Brain pericyte (primary cell): ENCODE results near the gene PIF1.
"Not testable (repeated sequence)": the region's sequence is repeated elsewhere in the genome, so short reads cannot be mapped to it uniquely, and the experiment has no call there.

ENCODE experiments used
- DNase-seq: peaks from one replicate; pipeline ENCODE4 v3.0.0-alpha.2; 2012; ENCODE audit warnings: low read depth, low spot score

The PIF1 gene

GRCh38 chr15:64847876-64848716 lies 22.6 kb upstream of the PIF1 start:
- no peak for DNase-seq

GRCh38 chr15:64847448-64847847 lies 22.0 kb upstream of the PIF1 start:
- no peak for DNase-seq

- no peak for DNase-seq
Measured at GRCh38 chr15:64847016-64847415, 21.6 kb upstream of the PIF1 start.

DNA sequence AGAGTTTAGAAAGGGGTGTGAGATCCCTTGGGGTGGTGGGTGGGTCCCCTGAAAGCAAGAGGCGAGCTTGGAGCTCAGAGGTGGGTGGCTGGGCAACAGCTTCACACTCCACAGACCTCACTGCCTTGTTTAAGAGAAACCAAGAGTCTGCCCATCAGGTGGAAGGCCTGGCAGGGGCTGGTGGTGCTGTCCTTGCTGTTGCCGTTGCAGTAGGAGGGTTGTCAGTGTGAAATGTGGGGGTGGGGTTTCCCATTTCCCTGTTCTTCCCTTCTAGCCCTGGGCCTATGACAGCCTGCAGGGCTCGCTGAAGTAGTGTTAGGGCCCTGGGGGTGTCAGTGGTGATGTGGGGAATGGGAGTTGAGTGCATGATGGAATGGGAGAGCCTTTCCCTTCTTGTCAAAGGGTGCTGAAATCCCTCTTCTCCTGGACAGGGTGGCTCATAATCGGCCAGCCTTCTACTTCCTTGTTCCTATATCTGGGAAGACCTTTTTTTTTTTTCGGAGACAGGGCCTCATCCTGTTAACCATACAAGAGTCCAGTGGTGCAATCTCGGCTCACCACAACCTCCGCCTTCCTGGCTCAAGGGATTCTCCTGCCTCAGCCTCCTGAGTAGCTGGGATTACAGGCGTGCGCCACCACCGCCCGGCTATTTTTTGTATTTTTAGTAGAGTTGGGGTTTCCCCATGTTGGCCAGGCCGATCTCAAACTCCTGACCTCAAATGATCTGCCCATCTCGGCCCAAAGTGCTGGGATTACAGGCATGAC lies 20.6 kb upstream of the PIF1 start:
- no peak for DNase-seq

DNA sequence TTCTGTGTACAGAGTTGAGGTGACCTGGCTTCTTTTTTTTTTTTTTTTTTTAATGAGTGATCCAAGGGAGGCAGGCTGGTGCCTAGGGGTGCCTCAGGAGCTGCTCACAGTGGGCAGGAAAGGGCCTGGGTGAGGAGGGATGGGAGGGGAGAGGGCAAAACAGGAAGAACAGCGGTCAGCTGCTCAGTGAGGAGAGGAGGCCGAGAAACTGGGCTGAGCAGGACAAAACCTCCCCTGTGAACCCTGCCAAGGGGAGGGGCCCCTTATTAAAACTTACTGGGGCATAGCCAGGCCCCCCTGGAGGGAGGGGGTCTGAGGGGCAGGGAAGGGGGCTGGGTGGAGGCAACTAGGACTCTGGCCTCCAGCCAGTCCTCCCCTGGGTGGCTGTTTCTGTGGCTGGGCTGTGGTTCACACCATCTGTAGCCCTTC lies 19.8 kb upstream of the PIF1 start:
- no peak for DNase-seq

- no peak for DNase-seq
Measured at GRCh38 chr15:64844576-64845145, 19.2 kb upstream of the PIF1 start.

GRCh38 chr15:64843991-64844390 lies 18.5 kb upstream of the PIF1 start:
- no peak for DNase-seq

GRCh38 chr15:64842986-64843561 lies 17.6 kb upstream of the PIF1 start:
- DNase-seq: no peak

GRCh38 chr15:64842096-64842939 lies 16.9 kb upstream of the PIF1 start:
- no peak for DNase-seq

GRCh38 chr15:64841344-64842095 lies 16.1 kb upstream of the PIF1 start, which contains the start of gene PLEKHO2:
Gene PLEKHO2, plus strand, starts transcription at chr15:64841915. Its CDS starts 102 bp downstream, at chr15:64842017.
- peak; percentile 76 for DNase-seq

- no peak for DNase-seq
Measured at GRCh38 chr15:64841060-64841343, 15.6 kb upstream of the PIF1 start.

DNA sequence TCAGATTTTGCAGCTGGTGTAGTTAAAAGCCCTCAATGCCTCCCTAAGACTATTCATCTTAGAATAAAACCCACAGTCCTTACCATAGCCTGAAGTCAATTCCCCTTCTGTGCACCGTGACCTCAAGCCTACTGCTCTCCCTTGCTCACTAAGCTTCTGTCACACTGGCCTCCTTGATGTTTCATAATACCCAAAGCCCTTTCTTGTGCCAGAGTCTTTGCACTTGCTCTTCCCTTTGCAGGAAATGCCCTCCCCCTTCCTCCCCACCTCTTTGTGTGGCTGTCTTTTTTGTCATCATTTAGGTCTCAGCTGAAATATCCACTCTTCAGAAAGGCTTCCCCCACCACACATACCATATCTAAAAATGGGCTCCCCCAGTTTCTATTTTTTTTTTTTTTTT lies 12.1 kb upstream of the PIF1 start:
- no peak for DNase-seq

- DNase-seq: no peak
Measured at GRCh38 chr15:64836023-64836536, 10.6 kb upstream of the PIF1 start.

- no peak for DNase-seq
Measured at GRCh38 chr15:64833690-64834089, 8.2 kb upstream of the PIF1 start.

DNA sequence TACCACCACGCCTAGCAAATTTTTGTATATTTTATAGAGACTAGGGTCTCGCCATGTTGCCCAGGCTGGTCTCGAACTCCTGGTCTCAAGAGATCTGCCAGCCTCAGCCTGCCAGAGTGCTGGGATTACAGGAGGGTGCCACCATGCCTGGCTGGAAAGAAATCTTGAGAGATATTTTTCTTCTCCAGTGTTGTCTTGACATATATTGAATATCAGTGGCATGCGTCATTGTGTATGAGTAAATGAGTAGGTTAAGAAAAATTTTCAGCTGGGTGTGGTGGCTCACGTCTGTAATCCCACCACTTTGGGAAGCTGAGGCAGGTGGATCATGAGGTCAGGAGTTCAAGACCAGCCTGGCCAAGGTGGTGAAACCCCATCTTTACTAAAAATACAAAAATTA lies 3.5 kb upstream of the PIF1 start:
- no peak for DNase-seq

DNA sequence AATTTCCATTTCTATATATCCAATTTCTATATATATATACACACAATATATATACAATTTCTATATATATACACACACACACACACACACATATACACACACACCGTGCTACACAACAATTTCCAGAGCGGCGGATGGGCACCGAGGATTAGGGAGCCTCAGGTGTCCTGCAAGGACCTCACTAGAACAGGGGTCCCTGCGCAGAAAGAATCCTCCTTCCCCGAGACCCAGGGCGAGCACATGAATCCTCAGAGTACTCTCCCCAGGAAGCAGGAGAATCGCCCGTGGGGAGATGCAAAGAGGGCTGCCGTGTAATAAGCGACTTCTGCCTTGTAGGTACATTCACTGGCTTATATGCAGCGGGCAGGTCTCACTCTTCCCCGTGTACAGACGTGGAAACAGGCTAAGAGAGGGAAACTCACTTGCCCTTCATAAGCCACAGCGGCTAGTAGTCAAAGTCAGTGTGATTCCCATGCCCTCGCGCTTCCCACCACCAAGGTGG lies 467 bp downstream of the PIF1 start:
- DNase-seq: no peak

DNA sequence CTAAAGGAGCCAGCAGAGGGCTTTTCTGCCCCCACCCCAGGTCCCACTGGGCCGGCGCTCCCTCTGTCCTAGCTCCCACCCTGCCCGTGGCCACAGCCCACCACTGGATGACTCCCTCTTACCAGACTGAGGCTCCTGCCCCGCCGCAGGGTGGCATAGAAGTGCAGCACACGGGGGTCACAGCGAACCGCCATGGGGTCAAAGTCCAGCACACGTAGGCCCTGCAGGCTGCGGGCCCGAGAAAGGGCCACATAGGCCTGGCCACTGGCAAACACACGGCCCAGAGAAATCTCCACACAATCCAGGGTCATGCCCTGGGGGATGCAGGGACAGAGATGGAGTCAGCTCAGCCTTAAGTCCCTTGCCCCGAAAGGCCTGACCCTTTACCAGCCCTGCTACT lies 9.0 kb downstream of the PIF1 start:
- no peak for DNase-seq

- DNase-seq: not testable (repeated sequence)
Measured at GRCh38 chr15:64814965-64815364, 10.5 kb downstream of the PIF1 start.

DNA sequence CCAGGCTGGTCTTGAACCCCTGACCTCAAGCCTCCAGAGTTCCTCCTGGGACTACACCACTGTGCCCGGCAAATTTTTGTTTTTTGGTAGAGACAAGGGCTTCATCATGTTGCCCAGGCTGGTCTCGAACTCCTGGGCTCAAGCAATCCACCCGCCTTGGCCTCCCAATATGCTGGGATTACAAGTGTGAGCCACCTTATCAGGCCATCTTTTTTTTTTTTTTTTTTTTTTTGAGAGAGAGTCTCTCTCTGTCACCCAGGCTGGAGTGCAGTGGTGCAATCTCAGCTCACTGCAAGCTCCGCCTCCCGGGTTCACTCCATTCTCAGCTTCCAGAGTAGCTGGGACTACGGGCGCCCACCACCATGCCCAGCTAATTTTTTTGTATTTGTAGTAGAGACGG lies 11.2 kb downstream of the PIF1 start:
- DNase-seq: not testable (repeated sequence)

GRCh38 chr15:64813075-64813474 lies 12.4 kb downstream of the PIF1 start:
- DNase-seq: no peak
